Osteoblast (primary cell): ENCODE results near the gene HNRNPA1. TPM values are rescaled to one million over a fixed set of nuclear protein-coding genes. Genes with fewer than 3 reads are reported as not detected.
"Not testable (repeated sequence)": the region's sequence is repeated elsewhere in the genome, so short reads cannot be mapped to it uniquely, and the experiment has no call there.

ENCODE experiments used
- DNase-seq: peaks from one replicate; pipeline ENCODE4 v3.0.0; 2011; ENCODE audit warnings: low spot score, mixed read lengths; ENCODE audit not compliant: insufficient read length; ENCODE audit errors: missing footprints
- H2AFZ ChIP-seq: 2 replicates; pipeline ENCODE4 v1.6.0; 2011; ENCODE audit warnings: mild to moderate bottlenecking, low read length
- H3K27ac ChIP-seq: 2 replicates; pipeline ENCODE4 v1.5.1; 2011; ENCODE audit warnings: mild to moderate bottlenecking, low read depth, low read length, moderate library complexity
- H3K27me3 ChIP-seq: 2 replicates; pipeline ENCODE4 v1.6.0; 2012; ENCODE audit warnings: mild to moderate bottlenecking, control low read depth, inconsistent platforms, low read length, moderate library complexity; ENCODE audit not compliant: insufficient read depth
- H3K36me3 ChIP-seq: 2 replicates; pipeline ENCODE4 v1.5.1; 2011; ENCODE audit warnings: mild to moderate bottlenecking, low read length, control low read depth, moderate library complexity; ENCODE audit not compliant: insufficient read depth
- H3K4me1 ChIP-seq: 2 replicates; pipeline ENCODE4 v1.5.1; 2011; ENCODE audit warnings: mild to moderate bottlenecking, low read length, control low read depth, moderate library complexity; ENCODE audit not compliant: insufficient read depth
- H3K4me2 ChIP-seq: 2 replicates; pipeline ENCODE4 v1.6.0; 2011; ENCODE audit warnings: mild to moderate bottlenecking, low read length; ENCODE audit not compliant: insufficient read depth
- H3K4me3 ChIP-seq: fragments of 200-600 bp; sonication (generic); 3 replicates; pipeline ENCODE4 v1.5.1; 2012; ENCODE audit warnings: mild to moderate bottlenecking, low read length, inconsistent platforms; ENCODE audit not compliant: insufficient read depth
- H3K79me2 ChIP-seq: 2 replicates; pipeline ENCODE4 v1.6.0; 2012; ENCODE audit warnings: mild to moderate bottlenecking, low read length, control low read depth, inconsistent platforms; ENCODE audit not compliant: insufficient read depth
- H3K9me3 ChIP-seq: 2 replicates; pipeline ENCODE4 v1.5.1; 2011; ENCODE audit warnings: low read depth, low read length, control low read depth
- H4K20me1 ChIP-seq: 2 replicates; pipeline ENCODE4 v1.6.0; 2012; ENCODE audit warnings: mild to moderate bottlenecking, low read length, control low read depth; ENCODE audit not compliant: insufficient read depth
- total RNA-seq: library from RNA; depleted of rRNA; stranded (reverse); fragments of >200 nt; gene quantifications from 2 replicates; pipeline ENCODE4 v1.2.3, GENCODE V29; 2012
- TF ChIP-seq, protein P1 (sequence below): IDR thresholded peaks from 2 replicates; pipeline ENCODE4 v1.5.1; 2011; ENCODE audit warnings: mild to moderate bottlenecking, low read depth, low read length, moderate library complexity; ENCODE audit errors: extremely low read depth

Gene HNRNPA1
- total RNA-seq, 1 donor: 217 TPM

DNA sequence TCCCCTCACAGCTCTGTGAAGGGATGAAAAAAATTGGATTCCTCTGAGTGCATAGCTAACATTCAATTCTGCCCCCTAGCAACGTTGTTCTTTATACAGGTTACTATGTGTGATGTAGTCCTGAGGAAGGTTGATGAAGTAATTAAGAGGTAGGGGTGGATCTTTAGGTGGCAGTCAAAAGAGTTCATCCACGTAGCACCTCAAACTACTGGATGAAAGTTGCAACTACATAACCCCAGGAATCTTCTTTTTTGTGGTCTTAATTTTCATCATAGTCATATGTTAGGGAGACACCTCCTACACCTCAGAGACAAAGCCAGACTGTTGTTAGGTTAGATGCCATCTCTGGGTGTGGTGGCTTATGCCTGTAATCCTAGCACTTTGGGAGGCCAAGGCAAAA, 30.5 kb downstream of the HNRNPA1 start:
- Histone ChIP-seq H3K4me3 (no peak overlapping the region), H3K27ac (no peak overlapping the region), H2AFZ (no peak overlapping the region), H3K9me3 (no peaks in the 10 kb centered on the region), H4K20me1 (no peaks in the 10 kb centered on the region), H3K4me2 (no peak overlapping the region), H3K4me1 (no peaks in the 10 kb centered on the region), H3K79me2 (no peaks in the 10 kb centered on the region), H3K27me3 (no peaks in the 10 kb centered on the region), H3K36me3 (no peaks in the 10 kb centered on the region)
- no peak for DNase-seq
- TF ChIP-seq, protein P1, sequence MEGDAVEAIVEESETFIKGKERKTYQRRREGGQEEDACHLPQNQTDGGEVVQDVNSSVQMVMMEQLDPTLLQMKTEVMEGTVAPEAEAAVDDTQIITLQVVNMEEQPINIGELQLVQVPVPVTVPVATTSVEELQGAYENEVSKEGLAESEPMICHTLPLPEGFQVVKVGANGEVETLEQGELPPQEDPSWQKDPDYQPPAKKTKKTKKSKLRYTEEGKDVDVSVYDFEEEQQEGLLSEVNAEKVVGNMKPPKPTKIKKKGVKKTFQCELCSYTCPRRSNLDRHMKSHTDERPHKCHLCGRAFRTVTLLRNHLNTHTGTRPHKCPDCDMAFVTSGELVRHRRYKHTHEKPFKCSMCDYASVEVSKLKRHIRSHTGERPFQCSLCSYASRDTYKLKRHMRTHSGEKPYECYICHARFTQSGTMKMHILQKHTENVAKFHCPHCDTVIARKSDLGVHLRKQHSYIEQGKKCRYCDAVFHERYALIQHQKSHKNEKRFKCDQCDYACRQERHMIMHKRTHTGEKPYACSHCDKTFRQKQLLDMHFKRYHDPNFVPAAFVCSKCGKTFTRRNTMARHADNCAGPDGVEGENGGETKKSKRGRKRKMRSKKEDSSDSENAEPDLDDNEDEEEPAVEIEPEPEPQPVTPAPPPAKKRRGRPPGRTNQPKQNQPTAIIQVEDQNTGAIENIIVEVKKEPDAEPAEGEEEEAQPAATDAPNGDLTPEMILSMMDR: no peak

DNA sequence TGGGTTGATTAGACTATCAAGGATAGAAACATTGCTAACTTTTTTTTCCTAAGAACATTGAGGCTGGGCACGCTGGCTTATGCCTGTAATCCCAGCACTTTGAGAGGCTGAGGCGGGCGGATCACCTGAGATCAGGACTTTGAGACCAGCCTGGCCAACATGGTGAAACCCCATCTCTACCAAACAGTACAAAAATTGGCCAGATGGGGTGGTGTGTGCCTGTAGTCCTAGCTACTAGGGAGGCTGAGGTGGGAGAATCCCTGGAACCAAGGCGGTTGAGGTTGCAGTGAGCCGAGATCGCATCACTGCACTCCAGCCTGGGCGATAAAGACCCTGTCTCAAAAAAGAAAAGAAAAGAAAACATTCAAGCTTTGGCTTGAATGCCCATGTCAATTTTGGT, 31.8 kb downstream of the HNRNPA1 start:
- not testable (repeated sequence) for H3K36me3 ChIP-seq, DNase-seq, H4K20me1 ChIP-seq, H3K4me3 ChIP-seq, H3K4me1 ChIP-seq, H3K4me2 ChIP-seq, H3K9me3 ChIP-seq, H3K79me2 ChIP-seq, H3K27me3 ChIP-seq, H3K27ac ChIP-seq, H2AFZ ChIP-seq

DNA sequence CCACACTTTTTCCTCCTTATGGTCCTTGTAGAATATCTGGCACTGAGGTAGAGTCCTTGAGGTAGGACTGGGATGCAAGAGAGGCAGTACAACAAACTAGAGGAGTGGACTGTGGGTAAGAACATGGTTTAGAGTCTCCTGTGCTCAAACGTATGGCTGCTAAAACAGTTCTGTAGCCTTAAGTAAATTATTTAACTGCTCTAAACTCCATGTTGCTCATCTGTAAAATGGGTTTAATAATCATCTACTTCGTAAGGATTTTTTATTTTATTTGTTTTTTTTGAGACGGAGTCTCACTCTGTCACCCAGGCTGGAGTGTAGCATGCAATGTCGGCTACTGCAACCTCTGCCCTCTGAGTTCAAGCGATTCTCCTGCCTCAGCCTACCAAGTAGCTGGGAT, 40.8 kb downstream of the HNRNPA1 start:
- Histone ChIP-seq H3K27me3 (no peaks in the 10 kb centered on the region), H2AFZ (no peak overlapping the region), H3K36me3 (peaks cover under 1% of the 10 kb centered on the region), H3K27ac (no peak overlapping the region), H3K9me3 (no peaks in the 10 kb centered on the region), H3K4me1 (peaks cover 4% of the 10 kb centered on the region), H4K20me1 (no peaks in the 10 kb centered on the region), H3K4me2 (no peak overlapping the region), H3K4me3 (no peak overlapping the region), H3K79me2 (peaks cover 11% of the 10 kb centered on the region)
- TF ChIP-seq, protein P1: no peak
- no peak for DNase-seq

DNA sequence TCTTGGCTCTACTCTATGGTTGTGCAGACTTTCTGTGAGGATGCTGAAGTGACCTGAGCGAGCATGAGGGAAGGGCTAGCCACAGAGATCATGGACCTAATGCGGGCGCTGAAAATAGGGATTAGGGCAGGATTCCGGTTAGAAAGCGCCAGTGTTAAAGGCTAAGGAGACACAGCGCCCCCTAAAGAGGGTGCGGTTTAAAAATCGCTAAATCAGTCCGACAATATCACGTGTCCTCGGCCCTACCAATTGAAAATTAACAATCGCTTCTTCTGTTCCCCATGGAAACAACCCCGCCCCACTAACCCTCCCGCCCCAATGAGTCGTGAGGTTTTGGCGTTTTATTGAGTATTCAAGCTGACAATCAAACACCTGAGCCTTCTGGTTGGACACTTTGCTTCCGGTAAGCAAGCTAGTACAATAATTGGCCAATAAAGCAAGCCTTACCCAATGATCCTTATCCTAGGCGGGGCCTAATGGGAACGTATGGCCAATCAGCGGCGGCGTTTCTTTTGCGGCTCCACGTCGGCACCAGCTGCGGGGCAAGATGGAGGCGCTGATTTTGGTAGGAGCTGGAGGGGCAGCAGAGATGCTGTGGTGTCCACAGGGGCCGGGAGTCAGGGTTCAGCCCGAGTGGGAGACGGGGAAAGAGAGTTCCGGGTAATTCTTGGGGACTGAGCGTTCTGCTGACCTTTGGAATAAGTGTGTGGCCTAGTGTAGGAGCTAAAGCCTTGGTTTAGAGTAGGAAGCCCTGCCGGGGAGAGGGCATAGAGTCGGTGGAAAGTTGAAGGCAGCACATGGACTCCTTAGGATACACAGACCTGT, 44.3 kb downstream of the HNRNPA1 start, which contains the start of gene COPZ1:
Gene COPZ1, plus strand, starts transcription at position 515 of the 825 bp plus-strand sequence. Its CDS starts 33 bp downstream, at position 548.
- peak; percentile 96 for DNase-seq
- TF ChIP-seq, protein P1: peak; percentile 85
- Histone ChIP-seq H3K27ac (peak within 1 kb of the TSS; percentile 97), H3K79me2 (peaks cover 43% of the 10 kb centered on the region), H4K20me1 (no peaks in the 10 kb centered on the region), H3K4me3 (peak within 1 kb of the TSS; percentile 79), H3K9me3 (no peaks in the 10 kb centered on the region), H2AFZ (peak within 1 kb of the TSS; percentile 98), H3K4me1 (peaks cover 19% of the 10 kb centered on the region), H3K36me3 (peaks cover 4% of the 10 kb centered on the region), H3K4me2 (peak within 1 kb of the TSS; percentile 99), H3K27me3 (no peaks in the 10 kb centered on the region)

DNA sequence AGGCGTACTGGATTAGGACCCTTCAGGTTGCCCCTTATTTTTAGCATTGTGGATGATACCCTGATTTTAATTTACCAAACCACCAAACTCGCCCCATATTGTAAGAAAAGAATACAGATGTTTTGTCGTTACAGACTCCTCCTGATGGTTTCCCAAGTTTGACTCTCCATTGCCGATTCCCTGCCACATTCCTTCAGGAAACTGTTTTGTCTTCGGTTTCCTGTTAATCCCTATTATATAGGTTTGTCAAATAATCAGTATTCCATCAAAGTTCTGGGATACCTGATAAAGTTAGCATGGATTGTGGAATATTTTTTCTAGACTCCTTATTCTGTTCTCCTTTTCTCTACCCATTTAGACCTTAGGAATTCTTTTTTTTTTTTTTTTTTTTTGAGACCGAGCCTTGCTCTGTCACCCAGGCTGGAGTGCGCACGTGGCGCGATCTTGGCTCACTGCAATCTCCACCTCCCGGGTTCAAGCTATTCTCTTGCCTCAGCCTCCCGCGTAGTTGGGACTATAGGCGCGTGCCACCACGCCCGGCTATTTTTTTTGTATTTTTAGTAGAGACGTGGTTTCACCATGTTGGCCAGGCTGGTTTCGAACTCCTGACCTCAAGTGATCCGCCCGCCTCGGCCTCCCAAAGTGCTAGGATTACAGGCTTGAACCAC, 45.0 kb downstream of the HNRNPA1 start:
- H3K36me3 ChIP-seq, H3K9me3 ChIP-seq, DNase-seq, H4K20me1 ChIP-seq, H3K27me3 ChIP-seq: not testable (repeated sequence)
- H3K79me2 ChIP-seq: peaks cover 50% of the 10 kb centered on the region
- H3K4me3 ChIP-seq: peak overlapping the region; percentile 79
- H3K4me2 ChIP-seq: peak overlapping the region; percentile 99
- H2AFZ ChIP-seq: peak overlapping the region; percentile 56
- H3K27ac ChIP-seq: peak overlapping the region; percentile 97
- H3K4me1 ChIP-seq: peaks cover 26% of the 10 kb centered on the region
